OCI-LY7 (cell line): ENCODE measurements around the gene INPP5A. TPM values are rescaled to one million over a fixed set of nuclear protein-coding genes. Genes with fewer than 3 reads are reported as not detected.

Source experiments
- BruUV-seq: library from RNA; stranded (reverse); fragments of 400-500 nt; replicated peaks from 2 replicates; lab custom pipeline; 2021; lab: Mats Ljungman, UMichigan
- CTCF ChIA-PET: fragments of 300-600 bp; sonication (Branson Sonifier 250); formaldehyde crosslinking; loops from one replicate; lab custom pipeline; 2022; ENCODE audit warnings: antibody characterized with exemption; ENCODE audit not compliant: unreplicated experiment; lab: Charles Lee
- POLR2A ChIA-PET: fragments of 300-600 bp; sonication (Branson Sonifier 250); formaldehyde crosslinking; loops from one replicate; lab custom pipeline; 2022; ENCODE audit warnings: antibody characterized with exemption; lab: Charles Lee
- DNase-seq: peaks from one replicate; pipeline ENCODE4 v3.0.0-alpha.2; 2015; ENCODE audit warnings: low spot score
- H2AFZ ChIP-seq: fragments of 200-600 bp; sonication (generic), shearing (Covaris generic); 2 replicates; pipeline ENCODE4 v1.6.1; 2014; ENCODE audit warnings: mild to moderate bottlenecking, antibody characterized with exemption, low read length, moderate library complexity
- H3K27ac ChIP-seq: fragments of 200-600 bp; sonication (generic); 2 replicates; pipeline ENCODE4 v1.5.1; 2014; ENCODE audit warnings: mixed run types, low read depth, mild to moderate bottlenecking, moderate library complexity, low read length, inconsistent platforms; ENCODE audit not compliant: poor library complexity, severe bottlenecking
- H3K36me3 ChIP-seq: fragments of 200-600 bp; sonication (generic); 2 replicates; pipeline ENCODE4 v1.6.1; 2014; ENCODE audit warnings: mild to moderate bottlenecking, antibody characterized with exemption, low read length, moderate library complexity, mixed read lengths; ENCODE audit not compliant: insufficient read depth
- H3K4me1 ChIP-seq: fragments of 200-600 bp; sonication (generic); 2 replicates; pipeline ENCODE4 v1.5.1; 2014; ENCODE audit warnings: mild to moderate bottlenecking, low read length; ENCODE audit not compliant: insufficient read depth, poor library complexity, severe bottlenecking
- H3K4me2 ChIP-seq: fragments of 200-600 bp; sonication (generic); 2 replicates; pipeline ENCODE4 v1.6.1; 2014; ENCODE audit warnings: mild to moderate bottlenecking, low read length
- H3K4me3 ChIP-seq: fragments of 200-600 bp; sonication (generic); 2 replicates; pipeline ENCODE4 v1.5.1; 2014; ENCODE audit warnings: mild to moderate bottlenecking, low read depth, low read length; ENCODE audit not compliant: poor library complexity, severe bottlenecking
- H3K79me2 ChIP-seq: fragments of 200-600 bp; sonication (generic); 2 replicates; pipeline ENCODE4 v1.6.1; 2016; ENCODE audit warnings: low read depth, mild to moderate bottlenecking, low read length, moderate library complexity, mixed read lengths; ENCODE audit not compliant: insufficient read depth
- H3K9me2 ChIP-seq: fragments of 200-600 bp; sonication (generic); 2 replicates; pipeline ENCODE4 v1.6.1; 2016; ENCODE audit warnings: mild to moderate bottlenecking, low read length, mixed read lengths; ENCODE audit not compliant: insufficient read depth
- H3K9me3 ChIP-seq: fragments of 200-600 bp; sonication (generic); 2 replicates; pipeline ENCODE4 v1.6.1; 2014; ENCODE audit warnings: mild to moderate bottlenecking, mixed run types, low read length, mixed read lengths
- H4K20me1 ChIP-seq: fragments of 200-600 bp; sonication (generic); 2 replicates; pipeline ENCODE4 v1.6.1; 2014; ENCODE audit warnings: mild to moderate bottlenecking, antibody characterized with exemption, low read length, moderate library complexity, mixed read lengths; ENCODE audit not compliant: insufficient read depth
- EZH2phosphoT487 ChIP-seq: fragments of 200-600 bp; sonication (generic); IDR thresholded peaks from 2 replicates; pipeline ENCODE4 v1.6.1; 2018; ENCODE audit warnings: low read depth, borderline replicate concordance, mild to moderate bottlenecking, mixed run types, antibody characterized with exemption, low read length, moderate library complexity, mixed read lengths
- intact Hi-C: fragments of 100-400 bp; cut with micrococcal nuclease; formaldehyde crosslinking; loops from one replicate; pipeline ENCODE4 v1.10.0; 2022; ENCODE audit not compliant: unreplicated experiment
- total RNA-seq, 2 experiments: library from RNA; depleted of rRNA in 1 of 2; stranded (reverse); fragments of >200 nt in 1 of 2; shearing (Covaris generic) in 1 of 2; gene quantifications; 2 replicates each; pipeline ENCODE4 v1.2.3, GENCODE V29; 2014 to 2022
- TF ChIP-seq, protein P1 (sequence below): fragments of 200-600 bp; sonication (generic); conservative IDR thresholded peaks from 2 replicates; pipeline ENCODE4 v1.5.1; 2014; ENCODE audit warnings: mild to moderate bottlenecking, antibody characterized with exemption, low read length, moderate library complexity, mixed read lengths

The INPP5A gene
- total RNA-seq, 2 experiments from 2014 or later = 14.5 to 18.4 TPM

DNA sequence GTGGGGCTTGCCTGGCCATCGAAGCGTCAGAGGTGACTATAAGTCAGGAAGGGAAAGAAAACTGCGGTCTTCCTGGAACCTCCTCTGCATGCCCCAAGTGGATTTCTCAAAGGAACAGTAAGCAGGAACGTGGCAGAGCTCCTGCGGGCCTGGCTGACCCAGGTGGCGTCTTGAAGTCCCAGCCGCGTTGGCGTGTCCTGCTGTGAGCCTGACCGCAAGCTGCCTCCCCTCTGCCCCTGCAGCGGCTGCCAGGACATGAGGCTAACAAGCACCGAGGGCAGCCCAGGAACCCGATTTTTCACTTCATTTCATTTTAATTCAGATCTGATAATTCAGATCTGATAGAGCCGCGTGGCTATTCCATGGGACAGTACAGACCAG, 193.0 kb downstream of the INPP5A start:
- no peak for DNase-seq
- no TSS peak for BruUV-seq
- Histone ChIP-seq H3K4me1 (no peaks in the 10 kb centered on the region), H3K9me2 (no peaks in the 10 kb centered on the region), H3K4me2 (no peak overlapping the region), H3K79me2 (no peaks in the 10 kb centered on the region), H4K20me1 (no peaks in the 10 kb centered on the region), H3K4me3 (no peak overlapping the region), H3K9me3 (no peaks in the 10 kb centered on the region), H3K27ac (no peak overlapping the region), H2AFZ (no peak overlapping the region), H3K36me3 (no peaks in the 10 kb centered on the region)
- ChIA-PET CTCF (no interaction called here), POLR2A (no interaction called here)
- no peak for TF ChIP-seq EZH2phosphoT487
- TF ChIP-seq, protein P1, sequence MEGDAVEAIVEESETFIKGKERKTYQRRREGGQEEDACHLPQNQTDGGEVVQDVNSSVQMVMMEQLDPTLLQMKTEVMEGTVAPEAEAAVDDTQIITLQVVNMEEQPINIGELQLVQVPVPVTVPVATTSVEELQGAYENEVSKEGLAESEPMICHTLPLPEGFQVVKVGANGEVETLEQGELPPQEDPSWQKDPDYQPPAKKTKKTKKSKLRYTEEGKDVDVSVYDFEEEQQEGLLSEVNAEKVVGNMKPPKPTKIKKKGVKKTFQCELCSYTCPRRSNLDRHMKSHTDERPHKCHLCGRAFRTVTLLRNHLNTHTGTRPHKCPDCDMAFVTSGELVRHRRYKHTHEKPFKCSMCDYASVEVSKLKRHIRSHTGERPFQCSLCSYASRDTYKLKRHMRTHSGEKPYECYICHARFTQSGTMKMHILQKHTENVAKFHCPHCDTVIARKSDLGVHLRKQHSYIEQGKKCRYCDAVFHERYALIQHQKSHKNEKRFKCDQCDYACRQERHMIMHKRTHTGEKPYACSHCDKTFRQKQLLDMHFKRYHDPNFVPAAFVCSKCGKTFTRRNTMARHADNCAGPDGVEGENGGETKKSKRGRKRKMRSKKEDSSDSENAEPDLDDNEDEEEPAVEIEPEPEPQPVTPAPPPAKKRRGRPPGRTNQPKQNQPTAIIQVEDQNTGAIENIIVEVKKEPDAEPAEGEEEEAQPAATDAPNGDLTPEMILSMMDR = no peak
- intact Hi-C loops = no loop called here

DNA sequence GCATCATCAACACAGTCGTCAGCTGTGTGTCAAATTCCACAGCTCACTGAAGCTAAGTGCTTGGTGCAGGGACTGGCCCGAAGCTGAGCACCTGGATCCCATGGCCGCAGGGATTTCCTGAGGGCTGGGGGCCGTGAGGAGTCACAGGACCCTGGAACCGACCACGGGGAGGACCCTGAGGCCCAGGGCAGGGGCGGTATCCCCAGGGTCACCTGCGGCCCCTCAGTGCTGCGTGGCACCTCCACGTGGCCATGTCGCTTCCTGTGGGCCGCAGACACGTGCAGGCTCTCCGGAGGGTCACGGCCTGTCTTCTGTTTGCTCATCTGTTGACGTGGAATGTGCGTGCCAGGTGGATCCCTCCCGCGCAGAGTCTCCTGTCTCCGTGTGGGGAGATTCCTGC, 194.9 kb downstream of the INPP5A start:
- BruUV-seq = no TSS peak
- H3K27ac ChIP-seq = no peak overlapping the region
- H3K36me3 ChIP-seq = no peaks in the 10 kb centered on the region
- ChIA-PET CTCF (no interaction called here), POLR2A (no interaction called here)
- no peaks in the 10 kb centered on the region for H3K9me3 ChIP-seq
- intact Hi-C loops = no loop called here
- H3K9me2 ChIP-seq = no peaks in the 10 kb centered on the region
- TF ChIP-seq EZH2phosphoT487 = no peak
- TF ChIP-seq, protein P1 = no peak
- DNase-seq = no peak
- H3K79me2 ChIP-seq = no peaks in the 10 kb centered on the region
- H4K20me1 ChIP-seq = no peaks in the 10 kb centered on the region
- H3K4me1 ChIP-seq = no peaks in the 10 kb centered on the region
- H3K4me2 ChIP-seq = no peak overlapping the region
- H3K4me3 ChIP-seq = no peak overlapping the region
- H2AFZ ChIP-seq = no peak overlapping the region

GRCh38 chr10:132733926-132734325, 196.3 kb downstream of the INPP5A start:
- Histone ChIP-seq H3K9me3 (no peaks in the 10 kb centered on the region), H4K20me1 (no peaks in the 10 kb centered on the region), H3K36me3 (no peaks in the 10 kb centered on the region), H3K4me3 (no peak overlapping the region), H3K4me2 (no peak overlapping the region), H3K79me2 (no peaks in the 10 kb centered on the region), H3K9me2 (no peaks in the 10 kb centered on the region), H2AFZ (no peak overlapping the region), H3K27ac (no peak overlapping the region), H3K4me1 (no peaks in the 10 kb centered on the region)
- CTCF ChIA-PET = no interaction called here
- BruUV-seq = no TSS peak
- TF ChIP-seq EZH2phosphoT487 = no peak
- TF ChIP-seq, protein P1 = no peak
- no peak for DNase-seq
- POLR2A ChIA-PET = no interaction called here
- intact Hi-C loops = no loop called here
